Stimulated activated naive CD4-positive, alpha-beta T cell treated with Interleukin-2 at 50 U/mL for 16 hours (primary cell): ENCODE results near the gene NOX4.

ENCODE experiments used
- DNase-seq: peaks from one replicate; lab custom pipeline; 2025; lab: John Stamatoyannopoulos, UW

Gene NOX4

GRCh38 chr11:89490981-89491690, at the start of gene NOX4:
Gene NOX4 (minus strand): TSS chr11:89491375. CDS start chr11:89491246, 129 bp downstream.
- DNase-seq: no peak

DNA sequence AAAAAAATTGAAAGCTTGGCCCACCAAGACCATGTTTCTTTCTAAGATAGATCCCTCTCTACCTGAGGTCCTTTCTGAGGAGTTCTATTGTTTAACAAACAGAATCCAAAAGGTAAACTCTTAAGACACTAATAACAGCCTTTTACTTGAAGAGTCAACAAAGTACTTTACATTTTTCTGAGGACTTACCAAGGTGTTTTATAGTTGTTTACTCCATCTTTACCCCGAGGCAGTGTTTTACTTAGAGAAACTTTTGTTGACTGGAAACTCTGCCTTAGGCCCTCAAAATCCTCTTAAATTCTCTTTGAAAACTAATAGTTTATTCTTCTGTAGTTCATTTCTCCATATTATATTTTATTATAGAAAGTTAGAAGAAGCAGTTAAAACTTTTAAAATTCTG, 49.7 kb upstream of the NOX4 start:
- DNase-seq: no peak

DNA sequence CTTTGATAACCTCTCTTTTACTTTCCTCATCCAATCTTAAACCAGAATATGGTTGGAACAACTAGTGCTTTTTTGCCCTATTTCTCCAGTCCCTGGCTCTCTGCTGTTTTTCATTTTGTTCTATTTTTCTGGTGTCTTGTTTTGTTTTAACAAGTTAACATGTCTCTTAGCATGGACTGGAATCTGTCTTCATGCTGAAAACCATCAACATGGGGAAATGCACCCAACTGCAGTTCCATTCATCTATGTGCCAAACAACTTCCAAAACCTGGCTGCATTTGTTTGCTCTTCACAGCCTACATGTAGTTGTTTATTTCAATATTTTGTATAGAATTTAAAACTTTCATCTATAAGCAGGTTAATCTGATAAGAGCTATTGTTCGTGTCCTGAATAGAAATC, 46.8 kb upstream of the NOX4 start:
- no peak for DNase-seq

DNA sequence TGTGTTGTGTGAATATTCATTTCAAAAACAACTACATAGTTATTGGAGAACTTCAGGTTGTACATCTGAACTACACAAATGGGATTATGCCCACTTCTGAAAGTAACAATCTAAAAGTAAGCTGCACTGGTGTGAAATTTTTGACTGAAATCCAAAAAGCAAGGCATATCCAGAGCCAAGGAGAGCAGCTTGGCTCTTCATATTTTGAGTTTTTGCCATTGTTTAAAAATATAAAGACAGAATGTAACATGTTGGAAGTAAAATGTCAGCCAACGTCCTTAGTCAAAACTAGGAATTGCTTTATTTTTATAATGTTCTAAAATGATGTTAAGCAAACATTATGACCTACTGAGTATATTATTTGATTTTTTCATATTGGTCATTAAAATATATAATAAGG, 45.8 kb upstream of the NOX4 start:
- DNase-seq: no peak

DNA sequence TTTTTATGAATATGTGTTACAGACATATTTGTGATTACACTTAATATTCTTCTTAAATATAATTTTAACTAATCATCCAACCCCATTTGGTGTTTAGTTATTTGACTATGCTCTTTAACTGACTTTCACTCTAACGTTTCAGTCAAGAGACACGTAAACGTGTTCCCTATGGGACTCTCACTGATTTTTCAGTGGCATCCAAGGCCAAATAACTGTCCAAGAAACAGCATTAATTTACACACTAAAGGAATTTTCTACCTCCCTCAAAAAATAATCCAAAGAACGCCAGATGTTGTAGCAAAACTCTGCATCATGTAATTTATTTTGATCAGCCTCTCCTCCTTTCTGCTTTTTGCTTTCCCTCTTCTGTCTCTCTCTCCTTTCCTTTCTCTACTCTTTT, 44.0 kb upstream of the NOX4 start:
- DNase-seq: no peak

GRCh38 chr11:89529626-89530380, 38.6 kb upstream of the NOX4 start:
- no peak for DNase-seq

DNA sequence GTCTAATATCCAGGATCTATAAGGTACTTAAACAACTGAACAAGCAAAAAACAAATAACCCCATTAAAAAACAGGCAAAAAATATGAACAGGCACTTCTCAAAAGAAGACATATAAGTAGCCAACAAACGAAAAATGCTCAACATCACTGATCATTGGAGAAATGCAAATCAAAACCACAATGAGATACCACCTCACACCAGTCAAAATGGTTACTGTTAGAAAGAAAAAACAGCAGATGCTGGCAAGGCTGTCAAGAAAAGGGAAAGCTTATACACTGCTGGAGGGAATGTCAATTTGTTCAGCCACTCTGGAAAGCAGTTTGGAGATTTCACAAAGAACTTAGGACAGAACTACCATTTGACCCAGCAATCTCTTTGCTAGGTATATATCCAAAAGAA, 30.6 kb upstream of the NOX4 start:
- no peak for DNase-seq

DNA sequence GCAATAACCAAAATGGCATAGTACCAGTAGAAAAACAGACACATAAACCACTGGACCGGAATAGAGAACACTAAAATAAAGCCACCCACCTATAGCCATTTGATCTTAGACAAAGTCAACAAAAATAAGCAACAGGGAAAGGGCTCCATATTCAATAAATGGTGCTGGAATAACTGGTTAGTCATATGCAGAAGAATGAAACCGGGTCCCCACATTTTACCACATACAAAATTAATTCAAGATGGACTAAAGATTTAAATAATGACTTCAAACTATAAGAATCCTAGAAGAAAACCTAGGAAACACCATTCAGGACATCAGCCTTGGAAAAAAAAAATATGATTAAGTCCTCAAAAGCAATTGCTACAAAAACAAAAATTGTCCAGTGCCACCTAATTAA, 30.1 kb upstream of the NOX4 start:
- no peak for DNase-seq

DNA sequence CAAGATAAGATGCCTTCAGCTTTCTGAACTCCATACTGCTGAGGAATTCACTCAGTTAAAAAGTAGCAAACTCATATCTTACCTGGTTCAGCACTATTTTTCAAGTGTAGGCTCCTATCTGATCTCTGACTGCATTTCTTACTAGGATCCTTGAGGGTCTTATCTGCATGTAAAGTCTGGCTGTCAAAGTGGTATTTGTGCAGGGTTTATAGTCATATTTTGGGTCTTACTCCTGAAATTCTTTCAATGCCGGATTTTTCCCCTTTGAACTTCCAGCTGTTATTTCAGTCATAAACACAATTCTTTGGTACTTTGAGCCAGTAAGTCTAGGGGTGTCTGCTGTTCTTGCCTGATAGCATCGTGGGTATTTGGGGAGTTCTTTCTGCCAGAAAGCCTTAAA, 25.3 kb upstream of the NOX4 start:
- no peak for DNase-seq

GRCh38 chr11:89508544-89508943, 17.4 kb upstream of the NOX4 start:
- DNase-seq: no peak

DNA sequence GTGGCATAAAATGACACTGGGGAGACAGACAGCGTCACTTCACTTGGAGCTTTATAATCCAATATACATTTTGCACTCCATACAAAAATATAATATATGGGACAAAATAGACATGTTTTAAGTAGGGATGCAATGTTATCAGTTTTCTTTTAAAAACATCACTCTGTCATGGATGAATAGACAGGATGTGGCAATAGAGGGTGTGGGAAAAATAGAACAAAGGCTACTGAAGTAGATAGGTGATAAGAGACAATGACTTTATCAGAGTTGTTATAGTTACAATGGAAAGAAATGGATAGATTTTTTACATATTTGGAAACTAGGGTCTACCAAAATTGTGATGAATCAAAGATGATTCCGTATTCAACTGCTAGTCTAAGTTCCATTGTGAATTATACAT, 13.1 kb upstream of the NOX4 start:
- no peak for DNase-seq

GRCh38 chr11:89503422-89503821, 12.2 kb upstream of the NOX4 start:
- DNase-seq: no peak

- no peak for DNase-seq
These were observed 11.1 kb upstream of the NOX4 start for GRCh38 chr11:89502301-89502700.

- no peak for DNase-seq
These were observed 9.2 kb upstream of the NOX4 start for GRCh38 chr11:89500336-89500735.

GRCh38 chr11:89498845-89499448, 7.8 kb upstream of the NOX4 start:
- DNase-seq: no peak

DNA sequence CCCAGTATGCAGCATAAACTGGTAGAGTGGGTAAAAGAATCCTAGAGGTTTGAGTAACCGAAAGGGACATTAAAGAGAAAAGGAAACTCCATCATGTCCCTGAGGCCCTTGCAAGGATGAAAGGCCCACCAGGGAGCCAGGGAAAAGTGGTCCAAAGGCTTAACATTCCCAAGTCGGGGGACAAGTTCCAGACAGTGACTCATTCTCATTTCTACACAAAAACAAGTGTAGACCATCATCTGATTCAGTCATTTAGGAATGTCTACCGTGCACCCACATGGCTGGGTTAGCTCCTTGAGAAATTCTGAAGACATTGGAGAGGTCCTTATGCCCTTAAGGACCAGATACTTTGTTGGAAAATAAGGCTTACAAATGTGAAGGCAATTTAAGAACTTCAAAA, 4.8 kb upstream of the NOX4 start:
- no peak for DNase-seq

DNA sequence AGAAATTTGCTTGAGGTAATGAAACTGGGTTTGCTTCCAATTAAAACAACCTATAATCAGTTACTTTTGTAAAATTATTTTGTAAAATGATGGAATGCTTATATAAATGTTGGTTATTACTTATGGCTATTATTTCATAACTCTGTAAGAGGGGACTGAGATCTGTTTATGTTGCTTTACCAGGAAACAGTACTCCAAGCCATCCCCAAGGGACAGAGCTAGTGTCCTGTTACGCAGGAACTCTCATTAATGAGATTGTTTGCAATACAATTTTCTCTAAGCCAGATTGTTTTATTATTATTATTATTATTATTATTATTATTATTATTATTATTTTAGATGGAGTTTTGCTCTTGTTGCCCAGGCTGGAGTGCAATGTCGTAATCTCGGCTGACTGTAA, 2.3 kb upstream of the NOX4 start:
- no peak for DNase-seq

GRCh38 chr11:89490602-89490980, 584 bp downstream of the NOX4 start:
- DNase-seq: no peak

GRCh38 chr11:89489930-89490329, 1.2 kb downstream of the NOX4 start:
- DNase-seq: no peak

DNA sequence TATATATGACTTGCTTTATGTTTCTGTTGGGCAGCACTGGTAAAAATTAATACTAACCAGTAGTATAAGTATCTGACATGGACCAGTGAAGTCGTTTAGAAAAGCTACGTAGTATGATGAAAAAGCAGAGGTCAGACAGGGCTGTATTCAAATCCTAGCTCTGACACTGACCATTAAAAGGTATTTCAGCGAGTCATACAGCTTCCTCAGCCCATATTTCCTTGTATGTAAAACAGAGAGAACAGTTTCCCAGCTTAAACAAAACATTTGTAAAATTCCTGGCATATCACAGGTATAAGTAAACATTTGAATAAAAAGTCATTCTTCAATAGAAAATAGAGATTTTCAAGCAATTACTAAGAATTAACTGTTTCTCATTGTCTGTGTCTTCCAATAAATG, 4.2 kb downstream of the NOX4 start:
- DNase-seq: no peak

DNA sequence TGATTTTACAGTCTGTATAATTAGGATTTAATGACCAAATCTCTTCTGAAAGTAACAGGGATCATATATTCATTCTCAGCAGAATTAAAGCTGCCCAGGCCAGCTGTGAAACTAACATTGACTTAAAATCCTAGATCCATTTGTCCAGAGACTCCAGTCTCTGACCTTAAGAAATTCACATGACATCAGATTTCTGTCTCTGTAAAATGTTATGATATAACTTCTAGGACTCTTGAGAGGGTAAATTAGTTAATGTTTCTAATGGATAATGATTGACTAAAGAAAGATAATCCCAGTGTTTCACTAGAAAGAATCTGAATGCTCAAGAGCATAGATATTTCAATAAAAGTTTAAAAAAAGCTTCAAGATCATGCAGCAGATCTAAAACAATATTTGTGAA, 6.3 kb downstream of the NOX4 start:
- DNase-seq: no peak

DNA sequence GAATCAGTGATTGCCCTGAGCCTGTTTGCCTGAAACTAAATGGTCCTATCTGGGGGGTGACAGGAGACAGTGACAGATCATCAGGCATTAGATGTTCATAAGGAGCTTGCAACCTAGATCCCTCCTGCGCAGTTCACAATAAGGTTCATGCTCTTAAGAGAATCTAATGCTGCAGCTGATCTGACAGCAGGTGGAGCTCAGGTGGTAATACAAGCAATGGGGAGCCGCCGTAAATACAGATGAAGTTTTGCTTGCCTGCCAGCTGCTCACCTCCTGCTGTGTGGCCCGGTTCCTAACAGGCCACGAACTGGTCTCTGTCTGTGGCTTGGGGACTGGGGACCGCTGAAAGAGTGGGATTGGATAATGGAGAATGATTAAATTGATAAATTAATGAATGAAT, 14.0 kb downstream of the NOX4 start:
- no peak for DNase-seq

DNA sequence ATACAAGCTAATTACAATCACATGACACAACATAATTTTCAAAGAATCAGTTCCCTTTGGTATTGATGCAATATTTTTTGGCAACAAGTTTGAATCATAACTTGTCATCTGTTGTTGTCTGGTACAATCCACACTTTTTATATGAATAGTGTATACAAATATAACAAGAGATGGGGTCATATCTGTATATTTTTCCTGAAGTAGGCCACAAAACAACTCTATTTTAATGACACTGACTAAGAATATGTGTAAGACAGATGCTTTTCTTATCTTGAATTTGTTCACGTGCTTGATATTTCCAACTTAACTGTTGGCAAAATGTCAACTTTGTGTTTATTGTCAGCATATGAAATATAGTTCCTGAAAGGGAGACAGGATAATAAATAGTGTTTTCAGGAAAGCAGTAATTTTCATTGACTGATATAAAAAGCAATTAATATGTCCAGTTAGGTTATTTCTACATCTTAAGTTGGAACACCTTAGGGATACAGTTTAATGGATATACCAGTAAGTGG, 27.9 kb downstream of the NOX4 start:
- DNase-seq: no peak
